ENCODE data around the gene SCNN1B. TPM values are rescaled to one million over a fixed set of nuclear protein-coding genes. Genes with fewer than 3 reads are reported as not detected.
"Not testable (repeated sequence)": the region's sequence is repeated elsewhere in the genome, so short reads cannot be mapped to it uniquely, and the experiment has no call there.

The SCNN1B gene
- total and polyA plus RNA-seq, 2 donors (not counting 1 experiment from before 2014, with no cell fraction given): not detected

GRCh38 chr16:23298290-23298915 is 3.7 kb upstream of the SCNN1B start:
- TF ChIP-seq EZH2 (IDR thresholded peaks at IDR 0.05; ENCODE audit: low read length, missing control alignments) (no peak), CTCF (conservative IDR thresholded peaks at IDR 0.05 in 1 of 2, IDR thresholded peaks at IDR 0.05 in 1 of 2; ENCODE audit: low read depth in 1 of 2, low read length in 2 of 2) (no peak)

GRCh38 chr16:23299815-23300214 is 2.3 kb upstream of the SCNN1B start:
- H3K4me3 ChIP-seq (replicated peaks in 1 of 4; ENCODE audit: control extremely low read depth in 1 of 4, insufficient read depth in 1 of 4, low read depth in 3 of 4, low read length in 4 of 4); H4K20me1 ChIP-seq (ENCODE audit: control insufficient read depth, extremely low read depth, insufficient read depth, low read length); DNase-seq (ENCODE audit: low read depth in 2 of 2); H3K79me2 ChIP-seq (ENCODE audit: control insufficient read depth, insufficient read depth, low read length); H3K27ac ChIP-seq (ENCODE audit: insufficient read depth, low read length); H3K4me2 ChIP-seq (ENCODE audit: extremely low read depth, insufficient read depth, low read length); H3K27me3 ChIP-seq (ENCODE audit: control insufficient read depth, insufficient read depth, low read length); H3K9me3 ChIP-seq (ENCODE audit: control insufficient read depth, insufficient read depth, low read depth, low read length); H2AFZ ChIP-seq (ENCODE audit: low read length); H3K9ac ChIP-seq (ENCODE audit: insufficient read depth, low read length); H3K36me3 ChIP-seq (ENCODE audit: control insufficient read depth, insufficient read depth, low read length); H3K4me1 ChIP-seq (ENCODE audit: control insufficient read depth, extremely low read depth, insufficient read depth, low read length): not testable (repeated sequence)

More at GRCh38 chr16:23298290-23298915, 3.7 kb upstream of the SCNN1B start:
- no peaks in the 10 kb centered on the region for H3K79me2 ChIP-seq (ENCODE audit: control insufficient read depth, insufficient read depth, low read length)
- H3K36me3 ChIP-seq (ENCODE audit: control insufficient read depth, insufficient read depth, low read length): no peaks in the 10 kb centered on the region
- H3K27ac ChIP-seq (ENCODE audit: insufficient read depth, low read length): no peak overlapping the region
- no peak for DNase-seq (ENCODE audit: low read depth in 2 of 2)
- H3K9ac ChIP-seq (ENCODE audit: insufficient read depth, low read length): no peak overlapping the region
- no peaks in the 10 kb centered on the region for H4K20me1 ChIP-seq (ENCODE audit: control insufficient read depth, extremely low read depth, insufficient read depth, low read length)
- peaks cover 10% of the 10 kb centered on the region for H3K27me3 ChIP-seq (ENCODE audit: control insufficient read depth, insufficient read depth, low read length)
- H3K4me2 ChIP-seq (ENCODE audit: extremely low read depth, insufficient read depth, low read length): no peak overlapping the region
- no peak overlapping the region for H2AFZ ChIP-seq (ENCODE audit: low read length)
- no peaks in the 10 kb centered on the region for H3K9me3 ChIP-seq (ENCODE audit: control insufficient read depth, insufficient read depth, low read depth, low read length)
- no peak overlapping the region for H3K4me3 ChIP-seq (replicated peaks in 1 of 4; ENCODE audit: control extremely low read depth in 1 of 4, insufficient read depth in 1 of 4, low read depth in 3 of 4, low read length in 4 of 4)
- no peaks in the 10 kb centered on the region for H3K4me1 ChIP-seq (ENCODE audit: control insufficient read depth, extremely low read depth, insufficient read depth, low read length)

- Histone ChIP-seq H4K20me1 (ENCODE audit: control insufficient read depth, extremely low read depth, insufficient read depth, low read length) (no peaks in the 10 kb centered on the region), H3K9me3 (ENCODE audit: control insufficient read depth, insufficient read depth, low read depth, low read length) (no peaks in the 10 kb centered on the region), H3K4me3 (replicated peaks in 1 of 4; ENCODE audit: control extremely low read depth in 1 of 4, insufficient read depth in 1 of 4, low read depth in 3 of 4, low read length in 4 of 4) (no peak overlapping the region), H3K36me3 (ENCODE audit: control insufficient read depth, insufficient read depth, low read length) (no peaks in the 10 kb centered on the region), H3K79me2 (ENCODE audit: control insufficient read depth, insufficient read depth, low read length) (no peaks in the 10 kb centered on the region), H3K9ac (ENCODE audit: insufficient read depth, low read length) (no peak overlapping the region), H3K27ac (ENCODE audit: insufficient read depth, low read length) (no peak overlapping the region), H3K27me3 (ENCODE audit: control insufficient read depth, insufficient read depth, low read length) (peaks cover 10% of the 10 kb centered on the region), H2AFZ (ENCODE audit: low read length) (no peak overlapping the region), H3K4me1 (ENCODE audit: control insufficient read depth, extremely low read depth, insufficient read depth, low read length) (no peaks in the 10 kb centered on the region), H3K4me2 (ENCODE audit: extremely low read depth, insufficient read depth, low read length) (no peak overlapping the region)
- no peak for TF ChIP-seq EZH2 (IDR thresholded peaks at IDR 0.05; ENCODE audit: low read length, missing control alignments)
- no peak for DNase-seq (ENCODE audit: low read depth in 2 of 2)
These were observed 654 bp upstream of the SCNN1B start for GRCh38 chr16:23301251-23302044.

GRCh38 chr16:23303685-23304084 is 1.6 kb downstream of the SCNN1B start:
- H3K79me2 ChIP-seq (ENCODE audit: control insufficient read depth, insufficient read depth, low read length): no peaks in the 10 kb centered on the region
- TF ChIP-seq EZH2 (IDR thresholded peaks at IDR 0.05; ENCODE audit: low read length, missing control alignments): no peak
- no peak for TF ChIP-seq CTCF (conservative IDR thresholded peaks at IDR 0.05 in 1 of 2, IDR thresholded peaks at IDR 0.05 in 1 of 2; ENCODE audit: low read depth in 1 of 2, low read length in 2 of 2)
- no peak overlapping the region for H3K4me3 ChIP-seq (replicated peaks in 1 of 4; ENCODE audit: control extremely low read depth in 1 of 4, insufficient read depth in 1 of 4, low read depth in 3 of 4, low read length in 4 of 4)
- H3K9me3 ChIP-seq (ENCODE audit: control insufficient read depth, insufficient read depth, low read depth, low read length): no peaks in the 10 kb centered on the region
- H2AFZ ChIP-seq (ENCODE audit: low read length): no peak overlapping the region
- H4K20me1 ChIP-seq (ENCODE audit: control insufficient read depth, extremely low read depth, insufficient read depth, low read length): no peaks in the 10 kb centered on the region
- no peak overlapping the region for H3K27ac ChIP-seq (ENCODE audit: insufficient read depth, low read length)
- H3K9ac ChIP-seq (ENCODE audit: insufficient read depth, low read length): no peak overlapping the region
- H3K36me3 ChIP-seq (ENCODE audit: control insufficient read depth, insufficient read depth, low read length): no peaks in the 10 kb centered on the region
- H3K27me3 ChIP-seq (ENCODE audit: control insufficient read depth, insufficient read depth, low read length): peaks cover 10% of the 10 kb centered on the region
- no peak overlapping the region for H3K4me2 ChIP-seq (ENCODE audit: extremely low read depth, insufficient read depth, low read length)
- H3K4me1 ChIP-seq (ENCODE audit: control insufficient read depth, extremely low read depth, insufficient read depth, low read length): no peaks in the 10 kb centered on the region
- no peak for DNase-seq (ENCODE audit: low read depth in 2 of 2)
